GM18951 (cell line): ENCODE results near the gene ITGAX.
"Not testable (repeated sequence)": the region's sequence is repeated elsewhere in the genome, so short reads cannot be mapped to it uniquely, and the experiment has no call there.

Source experiments
- POLR2A ChIP-seq: IDR thresholded peaks from 4 replicates; pipeline ENCODE4 v1.6.1; 2011; ENCODE audit warnings: mild to moderate bottlenecking; ENCODE audit not compliant: insufficient read length, insufficient read depth; ENCODE audit errors: extremely low read depth
- in situ Hi-C: fragments of 300-500 bp; cut with MboI; formaldehyde crosslinking; loops from one replicate; pipeline ENCODE4 v1.12.0; 2022; ENCODE audit warnings: low sequenced_read_pairs, mixed read lengths, inconsistent platforms; ENCODE audit not compliant: unreplicated experiment

Gene ITGAX

GRCh38 chr16:31354394-31355291 lies at the start of gene ITGAX:
Gene ITGAX (plus strand): TSS chr16:31355176. CDS start chr16:31355255, 79 bp downstream.
- in situ Hi-C loops: no loop called here
- peak; percentile 27 for TF ChIP-seq POLR2A

GRCh38 chr16:31305219-31305618 lies 49.8 kb upstream of the ITGAX start:
- in situ Hi-C loops: no loop called here
- no peak for TF ChIP-seq POLR2A

GRCh38 chr16:31308381-31308780 lies 46.6 kb upstream of the ITGAX start:
- in situ Hi-C loops: not testable (repeated sequence)

- TF ChIP-seq POLR2A: no peak
- in situ Hi-C loops: no loop called here
These were observed 32.5 kb upstream of the ITGAX start for GRCh38 chr16:31322500-31322899.

GRCh38 chr16:31323959-31324629 lies 30.9 kb upstream of the ITGAX start:
- TF ChIP-seq POLR2A: no peak
- in situ Hi-C loops: no loop called here

GRCh38 chr16:31325171-31325570 lies 29.8 kb upstream of the ITGAX start:
- TF ChIP-seq POLR2A: no peak
- in situ Hi-C loops: no loop called here

GRCh38 chr16:31327646-31328225 lies 27.2 kb upstream of the ITGAX start:
- in situ Hi-C loops: no loop called here
- TF ChIP-seq POLR2A: no peak

- in situ Hi-C loops: no loop called here
- TF ChIP-seq POLR2A: no peak
These were observed 26.5 kb upstream of the ITGAX start for GRCh38 chr16:31328322-31329052.

- in situ Hi-C loops: no loop called here
- no peak for TF ChIP-seq POLR2A
These were observed 25.1 kb upstream of the ITGAX start for GRCh38 chr16:31329671-31330552.

GRCh38 chr16:31330553-31330890 lies 24.5 kb upstream of the ITGAX start:
- in situ Hi-C loops: no loop called here
- TF ChIP-seq POLR2A: no peak

- TF ChIP-seq POLR2A: no peak
- in situ Hi-C loops: no loop called here
These were observed 23.7 kb upstream of the ITGAX start for GRCh38 chr16:31331141-31331764.

GRCh38 chr16:31331807-31332301 lies 23.1 kb upstream of the ITGAX start:
- in situ Hi-C loops: no loop called here
- no peak for TF ChIP-seq POLR2A

GRCh38 chr16:31332544-31332943 lies 22.4 kb upstream of the ITGAX start:
- no peak for TF ChIP-seq POLR2A
- in situ Hi-C loops: no loop called here
